ENCODE results near the gene MIPOL1.
"Not testable (repeated sequence)": the region's sequence is repeated elsewhere in the genome, so short reads cannot be mapped to it uniquely, and the experiment has no call there.

The MIPOL1 gene

GRCh38 chr14:37295262-37295661 is 97.5 kb downstream of the MIPOL1 start:
- not testable (repeated sequence) for DNase-seq

DNA sequence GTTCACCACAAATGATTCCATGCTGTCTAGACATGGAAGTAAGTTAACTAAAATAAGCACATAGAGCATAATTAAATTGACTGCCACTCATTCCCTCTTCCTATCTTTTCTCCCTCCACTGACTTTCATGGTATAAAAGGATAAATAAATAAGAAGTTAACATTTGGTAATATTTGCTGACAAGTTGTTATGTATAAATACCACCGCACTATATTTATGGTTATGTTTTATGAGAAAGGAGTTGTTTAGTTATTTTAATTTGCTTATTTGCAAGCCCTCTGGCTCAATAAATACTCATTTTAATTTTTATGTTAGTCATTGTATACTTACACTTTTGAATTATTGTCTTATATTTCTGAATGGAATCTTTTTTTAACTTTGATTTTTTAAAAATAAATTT is 113.5 kb downstream of the MIPOL1 start:
- no peak for DNase-seq

GRCh38 chr14:37318938-37319337 is 121.2 kb downstream of the MIPOL1 start:
- DNase-seq, result no peak

DNA sequence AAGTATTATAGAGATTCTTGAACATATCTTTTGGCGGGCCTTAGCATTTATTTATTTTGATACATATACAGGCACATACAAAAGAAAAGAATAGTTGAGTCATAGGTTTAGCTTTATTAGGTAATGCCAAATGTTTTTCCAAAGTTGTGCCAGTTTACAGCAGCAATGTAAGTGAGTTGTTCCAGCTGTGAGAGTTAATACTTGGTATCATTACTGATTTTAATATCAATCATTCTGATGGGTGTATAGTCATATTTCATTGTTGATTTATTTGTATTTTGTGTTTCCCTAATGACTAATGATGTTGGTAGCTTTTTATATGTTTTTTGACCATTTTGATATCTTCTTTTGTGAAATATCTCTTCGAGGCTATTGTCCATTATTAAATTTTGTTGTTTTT is 122.4 kb downstream of the MIPOL1 start:
- no peak for DNase-seq

DNA sequence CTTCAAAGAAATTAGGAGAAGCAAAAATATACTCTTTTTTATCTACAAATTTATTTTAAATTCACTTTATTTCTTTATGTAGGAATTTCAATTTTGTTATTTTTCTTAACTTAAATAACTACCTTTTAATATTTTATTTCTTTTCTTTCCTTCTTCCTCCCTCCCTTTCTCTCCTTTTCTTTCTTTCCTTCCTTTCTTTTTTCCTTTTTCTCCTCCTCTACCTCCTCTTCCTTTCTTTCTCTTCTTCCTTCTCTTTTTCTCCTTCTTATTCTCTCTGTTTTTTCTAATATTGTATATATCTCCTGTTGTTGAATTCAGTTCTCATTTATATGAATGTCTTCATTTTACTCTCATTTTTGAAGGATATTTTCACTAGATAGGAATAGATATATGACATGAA is 127.6 kb downstream of the MIPOL1 start:
- DNase-seq, result no peak

- DNase-seq, result no peak
These were observed 128.7 kb downstream of the MIPOL1 start for GRCh38 chr14:37326434-37326833.

DNA sequence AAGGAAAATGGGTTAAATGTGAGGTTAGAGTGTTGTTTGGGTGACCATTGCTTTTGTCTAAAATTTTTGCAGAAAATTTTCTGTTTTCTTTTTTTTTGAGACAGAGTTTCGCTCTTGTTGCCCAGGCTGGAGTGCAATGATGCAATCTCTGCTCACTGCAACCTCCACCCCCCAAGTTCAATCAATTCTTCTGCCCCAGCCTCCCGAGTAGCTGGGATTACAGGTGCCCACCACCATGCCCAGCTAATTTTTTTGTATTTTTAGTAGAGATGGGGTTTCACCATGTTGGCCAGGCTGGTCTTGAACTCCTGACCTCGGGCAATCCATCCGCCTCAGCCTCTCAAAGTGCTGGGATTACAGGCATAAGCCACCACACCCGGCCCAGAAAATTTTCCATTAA is 130.2 kb downstream of the MIPOL1 start:
- not testable (repeated sequence) for DNase-seq

GRCh38 chr14:37328673-37329072 is 130.9 kb downstream of the MIPOL1 start:
- no peak for DNase-seq

- no peak for DNase-seq
These were observed 131.7 kb downstream of the MIPOL1 start for GRCh38 chr14:37329189-37330001.

DNA sequence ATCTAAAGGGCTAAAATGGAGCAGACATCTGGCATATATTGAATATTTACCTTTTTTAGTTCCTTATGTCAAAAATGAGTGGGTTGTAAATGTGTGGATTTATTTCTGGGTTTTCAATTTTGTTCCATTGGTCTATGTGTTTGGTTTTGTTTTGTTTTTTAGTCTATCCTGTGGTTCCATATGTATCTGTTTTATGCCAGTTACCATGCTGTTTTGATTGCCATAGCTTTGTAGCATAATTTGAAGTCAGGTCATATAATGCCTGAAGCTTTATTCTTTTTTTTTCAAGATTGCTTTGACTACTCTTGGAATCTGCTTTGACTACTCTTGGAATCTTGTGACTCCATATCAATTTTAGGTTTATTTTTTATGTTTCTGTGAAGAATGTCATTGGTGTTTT is 133.2 kb downstream of the MIPOL1 start:
- no peak for DNase-seq

- no peak for DNase-seq
These were observed 142.6 kb downstream of the MIPOL1 start for GRCh38 chr14:37340353-37340752.

DNA sequence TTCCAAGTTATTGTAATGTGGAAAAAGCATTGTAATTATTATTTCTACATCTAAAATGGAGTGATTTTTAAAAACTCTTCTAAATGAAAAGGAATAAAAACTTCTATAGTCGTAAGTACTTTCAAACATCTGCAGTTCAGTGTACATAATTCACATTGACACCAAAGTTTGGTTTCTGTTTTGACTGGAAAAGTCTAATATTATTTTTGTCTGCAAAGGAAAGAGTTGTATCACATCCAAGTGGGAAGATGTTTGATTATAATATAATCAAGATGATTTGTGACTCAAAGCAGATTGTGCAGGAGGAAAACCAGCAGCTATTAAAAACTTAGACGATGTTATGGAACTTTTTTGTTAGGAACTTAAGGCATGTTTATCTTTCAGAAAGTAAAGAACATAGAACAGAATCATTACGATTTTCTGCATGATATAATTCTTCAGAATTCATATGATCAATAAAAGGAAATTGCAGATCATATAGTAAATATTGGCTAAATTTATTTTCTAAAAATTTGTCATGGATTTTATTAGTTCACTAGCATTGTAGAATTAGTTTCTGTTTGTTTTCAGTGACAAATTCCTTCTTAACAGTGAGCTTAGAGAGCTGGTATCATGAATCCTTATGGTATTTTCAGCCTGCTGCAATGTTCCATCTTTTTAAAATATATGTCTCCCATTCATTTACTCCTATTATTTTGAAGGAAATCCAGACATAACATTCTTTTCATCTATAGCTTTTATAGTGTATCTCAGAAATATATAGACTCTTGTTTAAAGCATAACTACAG is 145.8 kb downstream of the MIPOL1 start:
- DNase-seq, result no peak

GRCh38 chr14:37363661-37364060 is 165.9 kb downstream of the MIPOL1 start:
- DNase-seq, result no peak

- no peak for DNase-seq
These were observed 171.7 kb downstream of the MIPOL1 start for GRCh38 chr14:37369425-37369824.

- DNase-seq, result no peak
These were observed 177.8 kb downstream of the MIPOL1 start for GRCh38 chr14:37375566-37375965.

DNA sequence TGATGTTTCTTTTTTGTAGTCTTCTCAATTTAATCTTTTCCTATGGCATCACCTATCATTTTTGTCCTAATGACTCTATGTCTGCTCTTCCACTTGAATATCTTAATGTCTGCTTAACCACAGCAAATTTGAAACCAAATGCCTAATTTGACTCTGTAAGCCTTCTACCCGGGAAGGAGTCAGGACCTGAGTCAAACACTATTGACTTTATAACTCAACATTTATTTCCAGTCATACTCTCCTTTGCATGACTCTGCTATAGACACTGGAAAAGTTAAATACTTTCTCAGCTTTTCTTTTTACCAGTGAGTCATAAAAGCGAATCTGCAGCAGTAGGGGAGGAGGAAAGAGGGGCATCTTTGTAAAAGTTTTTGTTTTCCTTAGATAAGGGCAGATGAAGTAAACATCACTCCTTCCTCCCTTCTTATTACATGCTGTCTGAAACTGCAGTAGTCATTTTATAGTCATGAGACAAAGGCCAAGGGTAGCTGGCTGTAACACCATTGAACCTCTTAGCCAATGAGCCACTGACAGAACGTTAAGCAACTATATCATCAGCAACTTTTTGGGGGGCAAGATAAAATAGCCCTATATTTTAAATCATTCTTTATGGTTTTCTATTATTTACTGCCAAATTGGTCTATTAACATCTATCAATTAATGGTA is 179.3 kb downstream of the MIPOL1 start:
- no peak for DNase-seq

- no peak for DNase-seq
These were observed 187.3 kb downstream of the MIPOL1 start for GRCh38 chr14:37384870-37385596.

GRCh38 chr14:37397157-37397940 is 199.6 kb downstream of the MIPOL1 start:
- DNase-seq, result not testable (repeated sequence)

DNA sequence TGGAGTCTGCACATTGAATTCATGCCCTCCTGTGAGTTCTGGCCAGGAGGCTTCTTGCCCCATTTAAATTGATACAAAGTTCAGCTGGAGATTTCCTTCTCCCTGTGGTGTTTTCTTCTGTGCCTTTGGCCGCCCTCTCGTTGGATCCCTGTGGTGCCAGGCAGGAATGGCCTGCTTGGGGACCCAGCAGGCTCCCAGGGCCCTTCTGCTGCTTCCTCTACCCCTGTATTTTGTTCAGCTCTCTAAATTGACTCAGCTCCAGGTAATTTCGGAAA is 200.1 kb downstream of the MIPOL1 start:
- no peak for DNase-seq

DNA sequence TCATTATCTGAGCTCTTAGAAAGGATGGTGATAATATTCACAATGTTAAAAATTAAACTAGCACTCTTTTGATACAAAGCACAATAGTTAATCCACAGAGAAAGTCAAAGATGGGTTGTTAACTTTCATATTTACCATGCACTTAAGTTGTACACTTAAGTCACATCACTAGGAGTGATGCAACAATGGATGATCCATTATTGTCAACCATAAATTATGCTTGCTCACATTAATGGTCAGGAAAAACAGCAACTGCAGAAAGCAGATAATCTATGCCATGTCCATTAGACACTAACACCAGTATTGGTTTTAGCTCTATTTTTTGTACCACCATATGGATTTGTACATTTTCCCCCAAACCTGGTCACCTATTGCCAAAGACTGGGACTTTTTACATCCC is 201.8 kb downstream of the MIPOL1 start:
- no peak for DNase-seq

DNA sequence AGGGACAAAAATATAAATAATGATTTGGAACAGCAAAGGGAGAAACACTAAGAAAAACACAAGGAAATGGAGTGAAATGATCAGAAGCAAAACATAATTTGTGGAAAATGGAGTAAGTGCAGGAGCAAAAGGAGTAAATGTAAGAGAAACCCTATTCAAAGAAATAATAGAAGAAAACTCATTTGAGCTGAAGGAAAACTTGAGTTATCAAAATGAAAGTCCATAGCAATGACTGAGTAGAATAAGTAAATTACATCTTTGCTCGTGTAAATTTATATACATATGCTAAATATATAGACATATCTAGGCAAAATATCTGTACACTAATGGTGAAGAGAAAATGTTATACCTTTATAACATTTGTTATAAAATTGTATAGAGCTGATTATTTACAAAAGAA is 203.4 kb downstream of the MIPOL1 start:
- no peak for DNase-seq

GRCh38 chr14:37403626-37404025 is 205.9 kb downstream of the MIPOL1 start:
- DNase-seq, result no peak

Measured in NK-92 treated with Interleukin-12 subunit alpha and Interleukin-12 subunit beta, amount 100 ng/mL, for 24 hours (cell line).